ENCODE measurements around the gene SAMD4A.

The SAMD4A gene

GRCh38 chr14:54830650-54831049 lies 263.7 kb downstream of the SAMD4A start:
- Histone ChIP-seq H3K27me3 (ENCODE audit: insufficient read depth, low read length) (no peaks in the 10 kb centered on the region), H3F3A (ENCODE audit: insufficient read depth, low read length) (no peaks in the 10 kb centered on the region), H3K27ac (ENCODE audit: low read depth, low read length, poor library complexity, severe bottlenecking) (no peak overlapping the region), H3K4me2 (ENCODE audit: low read length) (no peak overlapping the region), H3K9me3 (ENCODE audit: low read length) (no peaks in the 10 kb centered on the region), H3K4me1 (ENCODE audit: insufficient read depth, low read length, severe bottlenecking) (no peaks in the 10 kb centered on the region), H3K9ac (ENCODE audit: low read length) (no peak overlapping the region), H3K36me3 (ENCODE audit: insufficient read depth, low read length) (no peaks in the 10 kb centered on the region), H4K20me1 (ENCODE audit: insufficient read depth, low read length) (no peaks in the 10 kb centered on the region), H3K4me3 (ENCODE audit: low read depth, low read length, poor library complexity, severe bottlenecking) (no peak overlapping the region), H3K79me2 (ENCODE audit: insufficient read depth, low read length) (no peaks in the 10 kb centered on the region), H3K9me2 (ENCODE audit: low read depth, low read length) (no peaks in the 10 kb centered on the region), H2AFZ (ENCODE audit: low read length) (no peak overlapping the region)
- TF ChIP-seq EZH2 (IDR thresholded peaks at IDR 0.05; ENCODE audit: borderline replicate concordance, low read length), result no peak
- TF ChIP-seq, protein P1, sequence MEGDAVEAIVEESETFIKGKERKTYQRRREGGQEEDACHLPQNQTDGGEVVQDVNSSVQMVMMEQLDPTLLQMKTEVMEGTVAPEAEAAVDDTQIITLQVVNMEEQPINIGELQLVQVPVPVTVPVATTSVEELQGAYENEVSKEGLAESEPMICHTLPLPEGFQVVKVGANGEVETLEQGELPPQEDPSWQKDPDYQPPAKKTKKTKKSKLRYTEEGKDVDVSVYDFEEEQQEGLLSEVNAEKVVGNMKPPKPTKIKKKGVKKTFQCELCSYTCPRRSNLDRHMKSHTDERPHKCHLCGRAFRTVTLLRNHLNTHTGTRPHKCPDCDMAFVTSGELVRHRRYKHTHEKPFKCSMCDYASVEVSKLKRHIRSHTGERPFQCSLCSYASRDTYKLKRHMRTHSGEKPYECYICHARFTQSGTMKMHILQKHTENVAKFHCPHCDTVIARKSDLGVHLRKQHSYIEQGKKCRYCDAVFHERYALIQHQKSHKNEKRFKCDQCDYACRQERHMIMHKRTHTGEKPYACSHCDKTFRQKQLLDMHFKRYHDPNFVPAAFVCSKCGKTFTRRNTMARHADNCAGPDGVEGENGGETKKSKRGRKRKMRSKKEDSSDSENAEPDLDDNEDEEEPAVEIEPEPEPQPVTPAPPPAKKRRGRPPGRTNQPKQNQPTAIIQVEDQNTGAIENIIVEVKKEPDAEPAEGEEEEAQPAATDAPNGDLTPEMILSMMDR (IDR thresholded peaks at IDR 0.05; ENCODE audit: low read length), result no peak

DNA sequence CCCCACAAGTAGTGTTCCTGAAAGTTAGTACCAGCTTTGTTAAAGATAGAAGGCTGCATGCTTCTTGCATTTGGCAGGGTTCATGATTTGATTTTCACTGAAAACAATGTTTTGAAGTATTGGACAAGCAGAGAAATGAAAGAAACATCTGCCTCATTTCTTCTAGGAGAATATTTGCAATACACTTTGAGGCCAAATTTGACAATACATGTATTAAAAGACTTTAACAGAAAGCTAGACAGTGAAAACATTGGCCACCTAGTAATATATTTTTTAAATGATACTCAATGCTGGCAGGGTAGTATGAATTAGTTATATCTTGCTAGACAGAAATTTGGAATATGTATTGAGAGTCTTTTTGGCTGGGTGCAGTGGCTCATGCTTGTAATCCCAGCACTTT lies 267.2 kb downstream of the SAMD4A start:
- Histone ChIP-seq H3K9ac (ENCODE audit: low read length) (no peak overlapping the region), H3K27ac (ENCODE audit: low read depth, low read length, poor library complexity, severe bottlenecking) (no peak overlapping the region), H3F3A (ENCODE audit: insufficient read depth, low read length) (no peaks in the 10 kb centered on the region), H2AFZ (ENCODE audit: low read length) (no peak overlapping the region), H3K9me3 (ENCODE audit: low read length) (no peaks in the 10 kb centered on the region), H4K20me1 (ENCODE audit: insufficient read depth, low read length) (no peaks in the 10 kb centered on the region), H3K4me3 (ENCODE audit: low read depth, low read length, poor library complexity, severe bottlenecking) (no peak overlapping the region), H3K4me2 (ENCODE audit: low read length) (no peak overlapping the region), H3K27me3 (ENCODE audit: insufficient read depth, low read length) (no peaks in the 10 kb centered on the region), H3K9me2 (ENCODE audit: low read depth, low read length) (no peaks in the 10 kb centered on the region), H3K4me1 (ENCODE audit: insufficient read depth, low read length, severe bottlenecking) (no peaks in the 10 kb centered on the region), H3K36me3 (ENCODE audit: insufficient read depth, low read length) (no peaks in the 10 kb centered on the region), H3K79me2 (ENCODE audit: insufficient read depth, low read length) (no peaks in the 10 kb centered on the region)
- no peak for TF ChIP-seq EZH2 (IDR thresholded peaks at IDR 0.05; ENCODE audit: borderline replicate concordance, low read length)
- TF ChIP-seq, protein P1 (IDR thresholded peaks at IDR 0.05; ENCODE audit: low read length), result no peak

DNA sequence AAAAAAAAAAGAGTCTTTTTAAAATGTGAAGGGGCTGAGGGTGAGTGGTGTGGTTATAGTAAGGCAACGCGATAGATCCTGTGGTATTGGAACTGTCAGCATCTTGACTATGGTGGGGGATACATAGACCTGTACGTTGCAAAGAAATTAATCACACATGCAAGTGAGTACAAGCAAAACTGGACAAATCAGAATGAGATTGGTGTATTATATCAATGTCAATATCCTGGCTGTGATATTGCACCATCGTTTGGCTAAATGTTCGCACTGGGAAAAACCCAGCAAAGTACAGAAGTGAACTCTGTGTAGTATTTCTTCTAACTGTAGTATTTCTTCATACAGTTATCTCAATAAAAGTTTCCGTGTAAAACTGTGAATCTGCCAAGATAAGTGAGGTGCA lies 267.8 kb downstream of the SAMD4A start:
- H3K4me2 ChIP-seq (ENCODE audit: low read length), result no peak overlapping the region
- H3K4me3 ChIP-seq (ENCODE audit: low read depth, low read length, poor library complexity, severe bottlenecking), result no peak overlapping the region
- H4K20me1 ChIP-seq (ENCODE audit: insufficient read depth, low read length), result no peaks in the 10 kb centered on the region
- no peak overlapping the region for H2AFZ ChIP-seq (ENCODE audit: low read length)
- no peaks in the 10 kb centered on the region for H3K36me3 ChIP-seq (ENCODE audit: insufficient read depth, low read length)
- no peak overlapping the region for H3K9ac ChIP-seq (ENCODE audit: low read length)
- TF ChIP-seq, protein P1 (IDR thresholded peaks at IDR 0.05; ENCODE audit: low read length), result no peak
- no peak for TF ChIP-seq EZH2 (IDR thresholded peaks at IDR 0.05; ENCODE audit: borderline replicate concordance, low read length)
- no peak overlapping the region for H3K27ac ChIP-seq (ENCODE audit: low read depth, low read length, poor library complexity, severe bottlenecking)
- no peaks in the 10 kb centered on the region for H3F3A ChIP-seq (ENCODE audit: insufficient read depth, low read length)
- no peaks in the 10 kb centered on the region for H3K79me2 ChIP-seq (ENCODE audit: insufficient read depth, low read length)
- no peaks in the 10 kb centered on the region for H3K9me2 ChIP-seq (ENCODE audit: low read depth, low read length)
- H3K4me1 ChIP-seq (ENCODE audit: insufficient read depth, low read length, severe bottlenecking), result no peaks in the 10 kb centered on the region
- H3K27me3 ChIP-seq (ENCODE audit: insufficient read depth, low read length), result no peaks in the 10 kb centered on the region
- H3K9me3 ChIP-seq (ENCODE audit: low read length), result no peaks in the 10 kb centered on the region

Data from OCI-LY1 (cell line).